ENCODE results near the gene NOL3.
"Not testable (repeated sequence)": the region's sequence is repeated elsewhere in the genome, so short reads cannot be mapped to it uniquely, and the experiment has no call there.

Gene NOL3

DNA sequence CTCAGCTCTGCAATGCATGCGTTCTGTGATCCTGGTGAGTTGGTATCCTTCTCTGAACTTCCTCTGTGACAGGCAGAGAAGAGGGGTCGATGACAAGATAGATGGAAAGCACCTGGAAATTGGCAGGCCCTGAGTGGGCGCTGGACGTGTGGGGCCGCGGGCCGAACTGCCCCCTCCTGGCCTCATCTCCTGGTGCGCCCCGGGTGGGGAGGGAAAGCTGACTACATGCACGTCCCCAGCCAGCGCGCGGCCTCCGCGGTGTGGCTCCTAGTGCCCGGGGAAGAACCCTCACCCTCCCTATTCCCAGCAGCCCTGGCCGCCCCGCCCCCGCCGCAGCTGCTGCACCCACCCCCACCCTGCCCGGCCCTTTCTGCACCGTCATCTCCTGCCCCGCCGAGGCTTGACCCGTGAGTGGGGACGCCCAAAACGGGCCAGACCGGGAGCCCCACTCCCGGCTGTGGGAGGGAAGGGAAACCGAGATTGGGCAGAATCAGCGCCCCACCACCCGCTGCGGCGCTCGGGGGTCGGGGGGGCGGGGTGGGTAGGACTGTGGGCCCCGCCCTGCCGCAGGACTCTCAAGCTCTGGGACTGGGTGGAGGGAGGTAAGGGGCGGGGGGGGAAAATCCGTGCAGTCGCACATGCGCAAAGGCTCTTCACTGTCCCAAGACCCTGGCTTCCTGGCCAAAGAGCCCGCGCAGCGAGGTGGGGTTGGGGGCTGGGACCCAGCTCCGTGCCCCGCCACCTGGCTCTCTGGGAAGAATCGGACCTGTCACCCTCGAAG, at the start of gene NOL3:
Gene NOL3 (plus strand): TSS at position 371 of the 781 bp plus-strand sequence.
- DNase-seq: peak; percentile 65

DNA sequence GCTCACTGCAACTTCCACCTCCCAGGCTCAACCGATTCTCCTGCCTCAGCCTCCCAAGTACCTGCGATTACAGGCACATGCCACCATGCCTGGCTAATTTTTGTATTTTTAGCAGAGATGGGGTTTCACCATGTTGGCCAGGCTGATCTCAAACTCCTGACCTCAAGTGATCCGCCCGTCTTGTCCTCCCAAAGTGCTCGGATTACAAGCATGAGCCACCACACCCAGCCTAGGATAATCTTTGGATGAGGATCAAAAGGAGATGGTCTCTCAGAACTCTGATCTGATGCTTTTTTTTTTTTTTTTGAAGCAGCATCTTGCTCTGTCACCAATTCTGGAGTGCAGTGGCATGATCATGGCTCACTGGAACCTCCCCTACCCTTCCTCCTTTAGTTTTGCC, 47.5 kb upstream of the NOL3 start:
- not testable (repeated sequence) for DNase-seq

DNA sequence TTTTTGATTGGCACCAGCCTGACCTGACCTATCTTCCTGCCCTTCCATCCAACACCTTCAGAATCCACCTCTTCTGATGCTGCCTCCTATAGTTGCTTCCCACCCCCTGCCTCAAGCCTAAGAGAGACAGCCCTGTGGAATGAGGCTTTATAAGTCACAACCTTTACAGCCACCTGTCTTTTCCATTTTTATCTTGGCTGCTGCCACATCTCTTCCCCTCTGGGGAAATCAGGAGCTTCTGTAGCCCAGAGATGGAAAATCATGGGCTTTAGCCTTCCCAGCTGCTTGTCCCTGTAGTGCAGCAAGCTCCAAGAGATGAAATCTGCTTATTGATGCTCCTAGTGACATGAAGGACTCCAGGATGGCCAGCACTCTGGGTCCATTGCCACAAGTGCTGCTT, 41.9 kb upstream of the NOL3 start:
- no peak for DNase-seq

DNA sequence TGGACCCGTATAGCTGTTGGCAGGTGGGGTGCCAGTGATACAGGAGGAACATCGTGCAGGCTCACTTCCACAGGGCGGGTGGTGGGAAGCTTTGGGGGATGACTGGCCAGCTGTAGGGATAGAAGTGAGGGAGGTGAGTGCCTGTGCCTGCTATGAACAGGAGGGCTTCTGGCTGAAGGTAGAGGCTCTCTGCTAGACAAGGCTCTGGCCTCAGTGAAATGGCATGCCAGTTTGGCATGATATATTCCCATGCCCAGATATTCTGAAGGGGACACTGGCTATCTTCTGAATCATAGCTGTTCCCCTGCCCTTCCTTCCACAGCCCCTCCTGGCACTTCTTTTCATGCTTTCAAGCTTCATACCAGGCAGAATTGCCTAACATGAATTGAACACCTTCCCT, 41.5 kb upstream of the NOL3 start:
- no peak for DNase-seq

DNA sequence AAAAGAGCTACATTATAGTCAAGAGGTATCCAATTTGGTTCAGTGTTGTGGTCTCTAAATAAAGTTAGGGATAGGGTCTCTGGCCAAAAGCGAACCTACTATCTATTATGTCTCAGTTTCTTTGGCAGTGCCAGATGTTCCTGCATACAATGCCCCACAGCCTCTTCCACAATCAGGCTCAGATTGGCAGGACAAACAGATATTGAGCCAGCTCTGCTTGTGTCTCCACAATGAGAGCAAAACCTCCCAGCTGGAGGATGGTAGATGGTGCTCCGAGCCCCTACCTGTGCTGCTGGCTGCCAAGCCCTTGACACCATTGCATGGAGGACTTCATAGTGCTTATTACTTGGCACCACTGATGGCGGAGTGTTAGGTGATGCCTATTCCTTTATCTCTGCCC, 40.9 kb upstream of the NOL3 start:
- no peak for DNase-seq

DNA sequence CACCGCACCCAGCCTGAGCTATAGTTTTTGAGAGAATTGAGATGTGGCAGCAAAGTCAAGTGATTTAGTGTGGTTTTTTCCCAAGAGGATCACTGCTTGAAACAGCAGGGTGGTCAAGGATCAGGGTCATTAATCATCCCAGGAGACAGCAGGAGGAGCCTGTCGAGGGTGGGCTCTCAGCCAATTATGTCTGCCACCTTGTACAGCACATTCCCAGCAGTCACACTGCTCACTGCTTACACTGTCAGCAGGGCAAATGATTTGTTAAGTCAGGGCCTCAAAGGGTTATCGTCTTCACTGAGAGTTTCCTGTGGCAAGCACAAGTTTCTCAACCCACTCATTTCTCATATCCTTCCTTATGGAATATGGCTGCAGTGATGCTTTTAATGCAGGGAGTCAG, 32.7 kb upstream of the NOL3 start:
- no peak for DNase-seq

DNA sequence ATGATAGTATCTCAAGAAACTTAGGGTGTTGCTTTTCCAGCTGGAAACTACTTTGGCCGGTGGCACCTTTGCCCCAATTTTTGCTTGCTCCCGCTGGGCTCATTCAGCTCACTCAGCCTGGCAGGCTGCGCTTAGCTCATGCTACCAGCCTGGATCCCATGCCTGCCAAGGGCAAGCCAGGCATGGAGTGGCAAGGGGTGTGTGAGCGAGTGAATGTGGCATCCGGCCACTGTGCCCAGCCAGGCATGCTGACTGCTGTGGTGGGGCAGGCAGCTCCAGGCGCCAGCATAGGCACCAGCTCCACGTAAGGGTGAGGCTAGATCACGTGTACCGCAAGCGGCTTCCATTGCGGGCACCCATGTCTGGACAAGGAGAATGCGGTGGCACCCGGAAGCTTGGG, 28.9 kb upstream of the NOL3 start:
- no peak for DNase-seq

DNA sequence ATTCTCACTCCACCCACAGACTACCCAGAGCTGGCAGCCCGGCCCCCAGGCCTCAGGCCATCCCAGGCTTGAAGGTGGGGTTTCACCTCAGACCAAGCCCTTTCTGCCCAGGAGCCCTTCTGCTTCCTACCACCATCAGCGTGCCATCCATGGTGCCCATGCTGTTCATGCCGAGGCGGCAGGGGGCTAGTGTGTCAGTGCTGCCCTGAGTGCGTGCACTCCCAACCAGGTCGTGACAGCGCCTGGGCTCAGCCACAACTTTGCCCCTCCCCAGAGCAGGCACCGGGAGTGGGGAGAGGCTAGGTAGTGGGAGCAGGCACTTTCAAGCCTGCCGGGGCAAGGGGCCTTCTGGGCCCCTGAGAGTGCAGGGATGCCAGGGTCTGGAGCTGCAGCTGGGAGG, 28.0 kb upstream of the NOL3 start:
- DNase-seq: no peak

DNA sequence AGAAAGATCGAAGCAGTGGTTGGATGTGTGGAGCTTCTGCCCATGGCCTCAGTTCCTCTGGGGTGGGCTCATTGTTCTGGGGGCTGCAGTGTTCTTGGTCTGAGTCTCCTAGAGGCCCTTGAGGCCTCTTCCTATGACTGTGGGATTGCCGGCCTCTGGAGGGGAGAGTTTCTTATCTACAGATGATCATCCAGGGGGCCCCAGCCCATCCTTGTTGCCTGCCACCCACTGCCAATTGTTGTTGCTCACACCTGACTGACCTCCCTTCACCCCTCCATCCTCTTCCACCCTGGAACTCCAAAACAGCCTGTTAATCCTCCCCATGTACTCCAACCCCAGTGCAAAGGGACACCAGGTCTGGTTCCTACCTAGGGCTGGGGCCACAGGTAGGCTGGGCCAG, 25.4 kb upstream of the NOL3 start:
- no peak for DNase-seq

DNA sequence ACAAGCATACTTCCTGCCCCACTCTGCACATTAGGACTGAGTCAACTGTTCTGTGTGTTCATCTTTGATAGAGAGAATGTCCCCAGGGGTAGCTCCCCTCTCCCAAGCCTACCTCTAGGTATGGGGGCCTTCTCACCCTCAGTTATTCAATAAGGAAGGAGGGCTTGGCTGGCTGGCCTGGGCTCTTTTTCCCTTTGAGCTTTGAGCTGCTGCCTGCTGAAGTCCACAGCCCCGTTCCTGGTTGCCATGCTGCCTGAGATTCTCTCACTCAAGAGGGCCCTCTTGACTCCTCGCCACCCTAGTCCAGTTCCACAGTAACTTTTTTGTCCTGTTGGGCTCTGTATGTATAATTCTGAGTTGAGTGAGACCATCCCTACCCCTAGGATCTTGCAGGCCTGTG, 24.6 kb upstream of the NOL3 start:
- no peak for DNase-seq

DNA sequence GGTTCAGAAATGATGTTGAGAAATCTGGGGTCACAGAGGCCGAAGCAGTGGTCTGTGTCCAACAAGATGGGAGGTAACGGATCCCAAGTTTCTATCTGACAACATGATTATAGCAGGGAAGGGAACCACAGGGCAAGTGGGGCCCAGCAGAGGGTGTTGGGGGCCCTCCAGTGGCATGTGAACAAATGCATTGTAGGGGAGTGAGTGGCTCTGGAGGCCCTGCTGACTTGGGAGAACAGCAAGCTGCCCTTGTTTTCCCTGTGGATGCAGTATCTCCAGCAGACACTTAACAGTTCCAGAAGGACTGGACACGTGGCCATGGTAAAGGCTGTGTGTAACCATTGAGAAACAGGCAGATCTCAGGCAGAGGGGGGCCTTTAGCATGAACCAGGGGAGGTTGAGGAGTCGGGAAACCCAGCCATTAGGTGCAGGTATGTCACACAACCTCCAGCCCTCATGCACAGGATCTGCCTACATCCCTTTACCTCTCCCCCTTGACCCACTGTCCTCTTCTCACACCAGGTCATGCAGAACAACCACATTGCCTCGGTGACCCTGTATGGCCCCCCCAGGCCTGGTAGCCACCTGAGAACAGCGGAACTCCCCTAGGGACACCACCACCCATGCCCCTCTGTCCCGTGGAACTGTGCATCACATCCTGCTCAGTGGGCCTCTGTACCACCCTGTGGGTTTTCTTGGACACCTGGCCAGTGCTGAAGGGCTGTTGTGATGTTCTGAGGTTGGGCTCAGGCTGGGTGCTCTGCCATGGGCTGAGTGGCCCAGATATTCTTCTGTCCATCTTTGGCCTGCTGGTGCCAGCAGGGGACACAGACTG, 23.6 kb upstream of the NOL3 start:
- no peak for DNase-seq

DNA sequence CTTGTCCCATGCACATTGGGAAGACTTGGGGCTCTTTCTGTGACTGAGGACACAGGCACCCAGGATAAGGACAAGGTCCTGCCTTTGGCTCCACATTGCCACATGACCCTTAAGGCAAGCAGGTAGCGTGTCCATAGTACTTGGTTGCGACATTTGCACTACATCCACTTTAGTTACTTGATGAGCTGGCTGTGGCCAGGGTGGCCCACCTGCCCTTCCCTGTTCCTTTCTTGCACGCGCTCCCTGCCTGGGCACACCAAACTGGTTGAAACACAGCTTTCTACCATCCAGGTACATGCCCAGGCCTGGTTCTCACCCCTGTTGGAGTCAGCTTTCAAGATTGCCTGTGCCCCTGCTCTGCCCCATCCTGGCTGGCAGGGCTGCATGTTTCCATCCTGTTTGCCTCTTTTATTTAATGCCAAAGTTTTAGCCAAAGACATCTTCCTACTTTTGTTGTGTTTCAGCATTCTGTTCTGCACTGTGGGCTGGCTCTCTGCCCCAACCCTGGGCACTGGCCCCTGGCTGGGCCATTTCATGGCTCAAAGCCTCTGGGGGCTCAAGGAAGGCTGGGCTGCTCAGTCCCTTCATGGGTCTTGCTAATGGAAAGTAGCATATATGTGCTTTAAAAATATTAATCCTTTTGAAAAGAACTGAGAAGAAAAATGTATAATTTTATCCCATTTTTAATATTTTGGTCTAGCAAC, 22.7 kb upstream of the NOL3 start:
- DNase-seq: no peak

DNA sequence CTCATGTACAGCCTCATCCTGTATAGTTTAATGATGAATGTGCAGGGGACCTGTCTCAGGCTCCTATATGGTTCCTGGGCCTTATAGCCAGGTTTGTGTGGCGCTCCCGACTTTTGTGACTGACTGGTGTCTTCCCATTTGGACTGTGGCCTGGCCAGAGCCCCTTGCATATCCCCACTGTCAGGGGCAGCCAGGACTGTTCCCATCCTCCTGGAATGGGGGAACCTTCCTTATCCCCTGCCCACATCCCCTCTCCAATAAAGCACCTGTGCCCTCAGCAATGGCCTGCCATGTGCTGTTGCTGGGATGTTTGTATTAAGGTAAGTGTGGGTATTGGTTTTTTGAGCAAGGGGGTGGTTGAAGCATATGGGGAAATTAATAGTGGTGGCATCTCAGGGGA, 22.1 kb upstream of the NOL3 start:
- DNase-seq: no peak

DNA sequence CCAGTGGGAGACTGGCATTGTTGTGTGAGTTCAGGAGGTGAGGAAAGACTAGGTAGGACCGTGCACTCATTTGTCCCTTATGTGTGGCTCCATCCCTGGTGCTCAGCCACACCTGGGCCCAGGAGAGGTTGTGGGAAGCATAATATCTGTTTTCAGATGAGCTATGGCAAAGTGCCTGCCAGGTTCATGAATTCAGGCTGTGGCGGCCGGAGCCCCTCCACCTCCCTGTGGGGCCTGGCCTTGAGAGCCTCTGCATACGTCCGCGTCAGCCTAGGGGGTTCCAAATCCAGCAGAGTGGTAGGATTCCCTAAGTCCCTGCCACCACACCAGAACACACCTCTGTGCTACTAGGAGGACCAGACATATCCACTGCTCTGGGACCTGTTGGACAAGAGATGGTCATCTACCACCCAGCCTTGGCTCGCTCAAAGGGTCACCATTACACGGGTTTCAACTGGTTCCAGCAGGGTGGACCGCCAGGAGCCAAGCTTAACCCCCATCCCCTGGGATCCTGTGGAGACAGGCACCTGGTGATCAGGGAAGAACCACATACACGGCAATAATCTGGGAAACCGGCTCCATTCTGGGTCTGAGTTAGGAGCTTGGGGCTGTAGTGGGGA, 21.6 kb upstream of the NOL3 start:
- no peak for DNase-seq

DNA sequence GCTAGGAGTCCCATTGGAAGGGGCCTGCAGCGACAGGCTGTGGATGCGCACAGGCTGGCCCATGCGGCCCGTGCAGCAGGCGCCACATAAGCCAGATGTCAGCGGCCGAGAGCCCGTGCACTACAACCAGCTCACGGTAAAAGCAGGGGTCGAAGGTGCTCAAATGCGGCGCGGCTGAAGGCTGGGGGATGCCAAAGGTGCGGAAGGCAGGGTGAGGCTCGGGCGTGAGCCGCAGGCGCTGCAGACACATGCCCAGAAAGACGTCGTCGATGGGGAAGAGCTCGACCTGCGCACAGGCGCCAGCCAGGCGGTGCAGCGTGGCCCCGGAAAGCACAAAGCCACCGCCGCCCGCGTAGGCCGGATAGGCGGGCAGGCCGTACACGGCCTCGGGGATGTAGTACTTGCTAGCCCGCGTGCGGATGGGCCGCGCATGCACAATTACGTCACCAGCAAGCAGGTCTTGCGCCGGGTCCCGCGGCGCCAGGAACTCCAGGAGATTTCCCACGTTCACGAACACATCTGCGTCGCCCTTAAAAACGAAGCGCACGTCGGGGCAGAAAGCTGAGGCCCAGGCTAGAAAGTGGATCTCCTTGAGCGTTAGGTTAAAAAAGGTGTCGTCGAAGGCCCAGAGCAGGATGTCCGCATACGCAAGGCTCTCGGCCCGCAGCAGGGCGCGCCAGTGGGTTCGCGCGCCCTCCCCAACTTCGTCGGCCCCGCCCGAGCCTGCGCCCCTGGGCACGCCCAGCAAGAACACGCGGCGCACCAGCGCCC, 20.9 kb upstream of the NOL3 start:
- DNase-seq: no peak

DNA sequence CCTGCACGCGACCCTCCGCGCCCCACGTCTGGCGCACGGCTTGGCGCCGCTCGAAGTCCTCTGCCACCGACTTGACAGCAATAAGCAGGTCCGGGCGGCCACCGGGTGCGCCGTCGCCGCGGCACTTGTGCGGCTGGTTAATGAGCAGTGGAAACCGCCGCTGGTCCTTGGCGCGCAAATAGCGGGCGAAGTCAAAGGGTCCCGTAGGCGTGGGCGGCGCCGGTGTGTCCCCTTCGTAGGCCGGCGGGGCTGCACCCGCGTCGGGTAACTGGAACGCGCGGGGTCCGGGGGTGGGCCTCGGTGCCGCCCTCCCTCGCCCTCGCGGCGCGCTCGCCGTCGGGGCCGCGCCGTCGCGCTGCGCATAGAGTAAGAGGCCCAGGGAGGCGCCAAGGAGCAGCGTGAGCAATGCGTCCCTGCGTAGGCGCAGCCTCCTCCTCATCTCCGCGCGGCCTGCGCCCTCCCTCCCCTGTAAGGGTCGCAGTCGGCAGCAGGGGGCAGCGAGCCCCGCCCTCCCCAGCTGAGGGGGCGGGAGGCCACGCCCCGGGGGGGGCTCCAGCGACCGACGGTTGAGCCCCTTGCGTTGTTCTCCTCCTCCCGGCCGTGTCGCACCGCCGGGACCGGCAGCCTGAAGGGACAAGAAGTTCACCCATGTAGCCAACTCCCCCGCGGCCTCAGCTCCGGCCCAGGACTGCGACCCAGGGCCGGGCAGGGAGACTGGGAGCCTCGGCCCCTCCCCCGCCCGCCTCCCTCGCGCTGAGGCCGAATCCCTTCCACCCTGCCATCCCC, 20.1 kb upstream of the NOL3 start:
- peak; percentile 26 for DNase-seq

DNA sequence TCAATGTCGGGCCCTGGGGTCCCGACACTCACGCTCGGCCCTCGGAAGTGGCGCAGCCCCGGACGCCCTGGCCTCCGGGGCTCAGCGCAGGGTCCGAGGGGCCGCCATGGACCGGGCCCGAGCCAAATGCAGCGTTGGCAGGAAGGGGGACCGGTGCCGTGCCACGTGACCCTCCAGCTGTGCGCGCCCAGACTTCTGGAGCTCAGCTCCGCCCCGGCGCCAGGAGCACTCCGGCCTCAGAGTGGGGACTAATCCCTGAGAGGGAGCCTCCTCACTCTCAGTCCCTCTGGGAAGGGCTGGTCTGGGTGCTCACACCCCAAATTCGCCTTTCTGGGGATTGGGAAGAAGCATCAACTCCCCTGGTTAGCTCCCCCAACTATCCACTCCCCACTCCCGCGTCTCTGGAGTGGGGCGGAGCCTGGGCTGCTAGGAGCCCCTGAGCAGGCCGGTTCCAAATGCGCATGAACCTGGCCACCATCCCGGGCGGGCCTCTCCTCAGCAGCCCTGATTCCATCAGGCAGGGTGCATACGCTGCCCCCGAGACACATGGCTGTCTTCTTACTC, 19.4 kb upstream of the NOL3 start, which contains the start of gene B3GNT9:
Gene B3GNT9 (minus strand): TSS at position 166 of the 564 bp plus-strand sequence. CDS start 513 bp downstream, outside the sequence.
- peak; percentile 65 for DNase-seq

DNA sequence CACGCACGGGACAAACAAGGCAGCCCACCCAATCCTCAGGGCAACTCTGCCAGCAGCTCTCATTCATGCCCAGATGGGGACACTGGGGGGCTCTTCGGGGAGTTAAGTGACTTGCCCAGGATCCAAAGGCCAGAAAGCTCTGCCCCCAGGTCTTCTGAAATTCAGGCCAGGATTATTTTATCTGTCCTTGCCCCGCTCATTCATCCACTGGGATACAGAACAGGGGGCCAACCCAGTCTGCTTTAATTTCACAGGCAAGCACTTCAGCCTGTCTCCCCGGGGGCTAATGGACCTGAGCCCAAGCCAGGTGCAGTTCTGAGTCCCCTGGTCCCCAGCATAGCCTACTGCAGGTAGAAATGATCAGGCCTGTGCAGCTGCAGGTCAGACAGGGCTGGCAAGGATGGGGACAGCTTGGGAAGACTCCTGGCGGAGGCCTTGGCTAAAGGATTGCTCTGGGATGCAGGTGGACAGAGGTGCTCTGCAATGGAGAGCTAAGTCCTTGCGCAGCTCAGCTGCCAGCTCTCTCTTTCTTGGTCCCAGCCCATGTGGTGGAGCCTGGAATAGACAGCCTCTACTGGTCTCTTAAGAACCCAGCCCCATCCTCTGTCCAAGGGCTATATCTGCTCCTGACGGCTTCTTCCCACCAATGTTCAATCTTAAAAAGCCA, 18.8 kb upstream of the NOL3 start:
- DNase-seq: no peak

DNA sequence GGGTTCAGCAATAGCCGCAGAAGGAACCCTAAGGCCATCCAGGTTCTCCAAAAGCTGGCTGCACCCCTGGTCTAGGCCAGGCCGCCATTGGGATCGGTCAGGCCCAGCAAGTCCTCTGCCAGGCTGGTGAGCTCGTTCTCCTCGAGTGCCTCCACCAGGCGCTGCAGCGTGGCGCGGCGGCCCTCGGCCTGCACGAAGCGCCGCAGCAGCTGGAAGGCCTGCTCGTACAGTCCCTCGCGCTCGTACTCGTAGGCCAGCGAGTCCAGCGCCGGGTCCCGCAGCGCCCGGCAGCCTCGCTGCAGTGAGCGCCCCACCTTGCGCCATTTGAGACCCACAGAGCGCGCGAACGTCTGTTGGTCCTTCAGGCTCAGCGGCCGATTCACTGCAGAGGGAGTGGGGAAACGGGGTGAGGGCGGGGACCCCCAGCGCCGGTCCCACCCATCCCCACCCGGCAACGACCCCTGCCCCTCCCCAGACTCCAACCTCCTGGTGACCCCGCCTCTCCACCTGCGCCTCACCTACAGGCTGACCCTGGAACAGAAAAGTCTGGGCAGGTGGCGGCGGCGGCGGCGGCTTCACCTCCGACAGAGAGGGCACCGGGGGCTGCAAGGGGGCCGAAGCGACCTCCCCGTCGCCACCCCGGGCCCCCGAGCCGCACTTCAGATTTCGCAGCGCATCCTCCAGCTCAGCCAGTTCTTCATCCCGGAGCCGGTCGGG, 15.6 kb upstream of the NOL3 start:
- no peak for DNase-seq
